Measurements from ENCODE around the gene DGUOK. TPM values are rescaled to one million over a fixed set of nuclear protein-coding genes. Genes with fewer than 3 reads are reported as not detected.

The DGUOK gene
- polyA plus RNA-seq, 1 donor from 2014 or later: 168 TPM

DNA sequence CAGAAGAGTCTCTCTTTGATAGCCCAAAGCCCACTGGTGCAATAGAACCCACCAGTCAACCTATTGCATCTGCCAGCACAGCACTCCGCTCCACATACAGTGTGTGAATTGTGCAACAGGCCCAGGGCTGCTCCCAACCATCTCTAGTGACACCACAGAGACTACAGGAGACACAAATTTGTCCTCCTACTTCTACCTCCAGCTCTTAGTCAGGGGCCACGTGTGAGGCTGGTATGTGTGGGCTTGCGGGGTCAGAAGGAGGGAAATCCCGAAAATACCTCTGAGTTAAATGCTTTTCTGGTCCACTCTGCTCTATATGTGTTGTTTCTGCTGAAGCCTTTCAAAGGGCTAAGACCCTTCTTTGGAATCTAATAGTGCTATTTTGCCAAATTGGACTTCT lies 18.0 kb downstream of the DGUOK start:
- Histone ChIP-seq H3K79me2 (replicated peaks; ENCODE audit: insufficient read depth, low read length) (peaks cover 21% of the 10 kb centered on the region), H3K9ac (ENCODE audit: low read length) (no peak overlapping the region), H3K9me2 (ENCODE audit: insufficient read depth, low read length) (no peaks in the 10 kb centered on the region), H3K4me3 (ENCODE audit: low read length) (no peak overlapping the region), H4K20me1 (ENCODE audit: insufficient read depth) (no peaks in the 10 kb centered on the region), H2AFZ (ENCODE audit: low read depth, low read length) (no peak overlapping the region), H3K27me3 (ENCODE audit: insufficient read depth, low read depth, low read length) (no peaks in the 10 kb centered on the region), H3K9me3 (ENCODE audit: low read length) (no peaks in the 10 kb centered on the region), H3K36me3 (ENCODE audit: insufficient read depth, low read length) (no peaks in the 10 kb centered on the region), H3F3A (ENCODE audit: insufficient read depth, low read length, poor library complexity, severe bottlenecking) (no peaks in the 10 kb centered on the region), H3K27ac (ENCODE audit: low read length) (no peak overlapping the region), H3K4me2 (ENCODE audit: low read length) (no peak overlapping the region)
- TF ChIP-seq RAD21 (conservative IDR thresholded peaks at IDR 0.05) (no peak), SMC3 (conservative IDR thresholded peaks at IDR 0.05; ENCODE audit: poor library complexity) (no peak), TAF1 (IDR thresholded peaks at IDR 0.05; ENCODE audit: low read depth) (no peak), POLR2AphosphoS5 (IDR thresholded peaks at IDR 0.05) (no peak), EZH2 (IDR thresholded peaks at IDR 0.05; ENCODE audit: borderline replicate concordance, insufficient read depth, low read length, poor library complexity, severe bottlenecking) (no peak), EP300 (conservative IDR thresholded peaks at IDR 0.05; ENCODE audit: poor library complexity, severe bottlenecking) (no peak), MXI1 (conservative IDR thresholded peaks at IDR 0.05; ENCODE audit: poor library complexity, severe bottlenecking) (no peak)
- TF ChIP-seq, protein P1, sequence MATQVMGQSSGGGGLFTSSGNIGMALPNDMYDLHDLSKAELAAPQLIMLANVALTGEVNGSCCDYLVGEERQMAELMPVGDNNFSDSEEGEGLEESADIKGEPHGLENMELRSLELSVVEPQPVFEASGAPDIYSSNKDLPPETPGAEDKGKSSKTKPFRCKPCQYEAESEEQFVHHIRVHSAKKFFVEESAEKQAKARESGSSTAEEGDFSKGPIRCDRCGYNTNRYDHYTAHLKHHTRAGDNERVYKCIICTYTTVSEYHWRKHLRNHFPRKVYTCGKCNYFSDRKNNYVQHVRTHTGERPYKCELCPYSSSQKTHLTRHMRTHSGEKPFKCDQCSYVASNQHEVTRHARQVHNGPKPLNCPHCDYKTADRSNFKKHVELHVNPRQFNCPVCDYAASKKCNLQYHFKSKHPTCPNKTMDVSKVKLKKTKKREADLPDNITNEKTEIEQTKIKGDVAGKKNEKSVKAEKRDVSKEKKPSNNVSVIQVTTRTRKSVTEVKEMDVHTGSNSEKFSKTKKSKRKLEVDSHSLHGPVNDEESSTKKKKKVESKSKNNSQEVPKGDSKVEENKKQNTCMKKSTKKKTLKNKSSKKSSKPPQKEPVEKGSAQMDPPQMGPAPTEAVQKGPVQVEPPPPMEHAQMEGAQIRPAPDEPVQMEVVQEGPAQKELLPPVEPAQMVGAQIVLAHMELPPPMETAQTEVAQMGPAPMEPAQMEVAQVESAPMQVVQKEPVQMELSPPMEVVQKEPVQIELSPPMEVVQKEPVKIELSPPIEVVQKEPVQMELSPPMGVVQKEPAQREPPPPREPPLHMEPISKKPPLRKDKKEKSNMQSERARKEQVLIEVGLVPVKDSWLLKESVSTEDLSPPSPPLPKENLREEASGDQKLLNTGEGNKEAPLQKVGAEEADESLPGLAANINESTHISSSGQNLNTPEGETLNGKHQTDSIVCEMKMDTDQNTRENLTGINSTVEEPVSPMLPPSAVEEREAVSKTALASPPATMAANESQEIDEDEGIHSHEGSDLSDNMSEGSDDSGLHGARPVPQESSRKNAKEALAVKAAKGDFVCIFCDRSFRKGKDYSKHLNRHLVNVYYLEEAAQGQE (IDR thresholded peaks at IDR 0.05; ENCODE audit: borderline replicate concordance): no peak
- TF ChIP-seq, protein P2, sequence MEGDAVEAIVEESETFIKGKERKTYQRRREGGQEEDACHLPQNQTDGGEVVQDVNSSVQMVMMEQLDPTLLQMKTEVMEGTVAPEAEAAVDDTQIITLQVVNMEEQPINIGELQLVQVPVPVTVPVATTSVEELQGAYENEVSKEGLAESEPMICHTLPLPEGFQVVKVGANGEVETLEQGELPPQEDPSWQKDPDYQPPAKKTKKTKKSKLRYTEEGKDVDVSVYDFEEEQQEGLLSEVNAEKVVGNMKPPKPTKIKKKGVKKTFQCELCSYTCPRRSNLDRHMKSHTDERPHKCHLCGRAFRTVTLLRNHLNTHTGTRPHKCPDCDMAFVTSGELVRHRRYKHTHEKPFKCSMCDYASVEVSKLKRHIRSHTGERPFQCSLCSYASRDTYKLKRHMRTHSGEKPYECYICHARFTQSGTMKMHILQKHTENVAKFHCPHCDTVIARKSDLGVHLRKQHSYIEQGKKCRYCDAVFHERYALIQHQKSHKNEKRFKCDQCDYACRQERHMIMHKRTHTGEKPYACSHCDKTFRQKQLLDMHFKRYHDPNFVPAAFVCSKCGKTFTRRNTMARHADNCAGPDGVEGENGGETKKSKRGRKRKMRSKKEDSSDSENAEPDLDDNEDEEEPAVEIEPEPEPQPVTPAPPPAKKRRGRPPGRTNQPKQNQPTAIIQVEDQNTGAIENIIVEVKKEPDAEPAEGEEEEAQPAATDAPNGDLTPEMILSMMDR (IDR thresholded peaks at IDR 0.05; ENCODE audit: poor library complexity, severe bottlenecking): no peak

DNA sequence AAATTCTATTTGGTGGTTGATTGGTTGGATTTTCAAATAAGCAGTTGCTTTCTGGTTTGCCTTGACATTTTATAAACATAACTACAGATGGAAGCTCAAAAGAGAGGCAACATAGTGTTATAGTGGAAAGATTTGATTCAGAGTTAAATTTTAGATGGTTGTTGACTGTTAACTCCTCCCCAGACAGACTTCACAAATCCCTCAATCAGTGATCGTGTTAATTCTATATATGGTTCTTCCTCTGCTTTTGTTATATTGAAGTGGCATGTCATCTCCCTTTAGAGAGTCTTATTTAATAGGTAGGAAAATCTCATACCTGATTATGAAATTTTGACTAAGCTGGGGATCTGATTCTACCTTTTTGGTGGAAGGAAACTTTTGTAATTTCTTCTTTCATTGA lies 19.5 kb downstream of the DGUOK start:
- TF ChIP-seq, protein P1 (IDR thresholded peaks at IDR 0.05; ENCODE audit: borderline replicate concordance): no peak
- no peak for TF ChIP-seq EZH2 (IDR thresholded peaks at IDR 0.05; ENCODE audit: borderline replicate concordance, insufficient read depth, low read length, poor library complexity, severe bottlenecking)
- TF ChIP-seq SMC3 (conservative IDR thresholded peaks at IDR 0.05; ENCODE audit: poor library complexity): no peak
- TF ChIP-seq EP300 (conservative IDR thresholded peaks at IDR 0.05; ENCODE audit: poor library complexity, severe bottlenecking): no peak
- TF ChIP-seq TAF1 (IDR thresholded peaks at IDR 0.05; ENCODE audit: low read depth): no peak
- no peak for TF ChIP-seq MXI1 (conservative IDR thresholded peaks at IDR 0.05; ENCODE audit: poor library complexity, severe bottlenecking)
- TF ChIP-seq, protein P2 (IDR thresholded peaks at IDR 0.05; ENCODE audit: poor library complexity, severe bottlenecking): no peak
- TF ChIP-seq POLR2AphosphoS5 (IDR thresholded peaks at IDR 0.05): no peak
- TF ChIP-seq RAD21 (conservative IDR thresholded peaks at IDR 0.05): no peak
- Histone ChIP-seq H3F3A (ENCODE audit: insufficient read depth, low read length, poor library complexity, severe bottlenecking) (no peaks in the 10 kb centered on the region), H3K4me3 (ENCODE audit: low read length) (no peak overlapping the region), H3K79me2 (replicated peaks; ENCODE audit: insufficient read depth, low read length) (peaks cover 17% of the 10 kb centered on the region), H3K27ac (ENCODE audit: low read length) (no peak overlapping the region), H4K20me1 (ENCODE audit: insufficient read depth) (no peaks in the 10 kb centered on the region), H3K4me2 (ENCODE audit: low read length) (no peak overlapping the region), H2AFZ (ENCODE audit: low read depth, low read length) (no peak overlapping the region), H3K9me2 (ENCODE audit: insufficient read depth, low read length) (no peaks in the 10 kb centered on the region), H3K36me3 (ENCODE audit: insufficient read depth, low read length) (no peaks in the 10 kb centered on the region), H3K9me3 (ENCODE audit: low read length) (no peaks in the 10 kb centered on the region), H3K9ac (ENCODE audit: low read length) (no peak overlapping the region), H3K27me3 (ENCODE audit: insufficient read depth, low read depth, low read length) (no peaks in the 10 kb centered on the region)

Measured in neural cell (in vitro differentiated cells).